Stimulated activated CD4-positive, alpha-beta T cell treated with anti-CD3 and anti-CD28 coated beads, Interleukin-4, amount 100 ng/mL, for 4 hours (primary cell): ENCODE results near the gene ATG13.
"Not testable (repeated sequence)": the region's sequence is repeated elsewhere in the genome, so short reads cannot be mapped to it uniquely, and the experiment has no call there.

Experiments
- DNase-seq, 2 experiments: peaks; one replicate each; pipeline ENCODE4 v3.0.0-alpha.2; 2020

Gene ATG13

GRCh38 chr11:46649180-46649738, 31.9 kb downstream of the ATG13 start:
- no peak for DNase-seq

- DNase-seq: no peak
These were observed 38.3 kb downstream of the ATG13 start for GRCh38 chr11:46655631-46656030.

GRCh38 chr11:46657186-46657585, 39.8 kb downstream of the ATG13 start:
- DNase-seq: no peak

DNA sequence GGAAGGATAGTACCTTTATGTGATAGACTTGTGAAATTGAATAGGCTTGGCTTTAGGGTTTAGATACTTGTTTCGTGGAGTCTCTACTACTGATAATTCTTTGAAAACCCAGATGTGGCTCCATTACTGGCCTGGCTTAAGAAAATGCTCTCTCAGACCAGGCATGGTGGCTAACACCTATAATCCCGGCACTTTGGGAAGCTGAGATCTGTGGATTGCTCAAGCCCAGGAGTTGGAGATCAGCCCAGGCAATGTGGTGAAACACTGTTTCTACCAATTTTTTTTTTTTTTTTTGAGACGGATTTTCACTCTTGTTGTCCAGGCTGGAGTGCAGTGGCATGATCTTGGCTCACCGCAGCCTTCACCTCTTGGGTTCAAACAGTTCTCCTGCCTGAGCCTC, 40.9 kb downstream of the ATG13 start:
- DNase-seq: no peak

DNA sequence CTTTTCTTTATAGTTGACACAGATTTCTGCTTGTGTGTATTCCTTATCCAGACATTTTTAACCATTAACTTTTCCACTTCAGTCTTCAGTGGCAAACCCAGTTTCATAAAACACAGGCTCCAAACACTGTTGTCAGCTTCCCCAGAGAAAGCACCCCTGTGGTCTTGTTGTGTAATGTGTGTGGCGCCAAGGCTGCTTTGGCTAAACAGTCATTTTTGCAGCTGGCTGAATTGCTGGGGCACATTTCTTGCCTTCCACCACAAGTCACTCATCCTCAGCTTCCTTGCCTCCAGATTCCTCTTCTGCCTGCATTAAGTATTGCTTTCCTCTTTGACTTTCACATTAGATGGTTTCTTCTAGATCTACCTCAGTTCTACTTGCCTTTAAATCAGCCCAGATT, 42.6 kb downstream of the ATG13 start:
- no peak for DNase-seq

DNA sequence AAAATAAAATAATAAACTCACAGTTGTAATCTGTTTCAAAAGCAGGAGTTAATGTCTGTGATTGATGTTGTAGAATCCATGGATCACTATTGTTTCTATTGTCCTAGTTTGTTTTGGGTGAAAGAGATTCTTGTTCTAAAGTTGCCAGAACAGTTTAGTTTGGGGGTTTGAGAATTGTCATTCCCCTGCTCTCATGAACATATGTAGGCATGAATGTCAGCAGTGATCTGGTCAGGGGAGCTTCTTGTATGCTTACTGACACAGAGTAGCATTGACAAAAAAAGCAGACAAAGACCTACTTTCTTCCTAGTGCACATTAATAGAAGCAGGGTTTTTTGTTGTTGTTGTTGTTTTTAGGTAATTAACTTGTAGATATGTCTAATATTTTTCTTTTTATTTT, 44.5 kb downstream of the ATG13 start:
- DNase-seq: no peak

- DNase-seq: no peak
These were observed 45.0 kb downstream of the ATG13 start for GRCh38 chr11:46662366-46662765.

DNA sequence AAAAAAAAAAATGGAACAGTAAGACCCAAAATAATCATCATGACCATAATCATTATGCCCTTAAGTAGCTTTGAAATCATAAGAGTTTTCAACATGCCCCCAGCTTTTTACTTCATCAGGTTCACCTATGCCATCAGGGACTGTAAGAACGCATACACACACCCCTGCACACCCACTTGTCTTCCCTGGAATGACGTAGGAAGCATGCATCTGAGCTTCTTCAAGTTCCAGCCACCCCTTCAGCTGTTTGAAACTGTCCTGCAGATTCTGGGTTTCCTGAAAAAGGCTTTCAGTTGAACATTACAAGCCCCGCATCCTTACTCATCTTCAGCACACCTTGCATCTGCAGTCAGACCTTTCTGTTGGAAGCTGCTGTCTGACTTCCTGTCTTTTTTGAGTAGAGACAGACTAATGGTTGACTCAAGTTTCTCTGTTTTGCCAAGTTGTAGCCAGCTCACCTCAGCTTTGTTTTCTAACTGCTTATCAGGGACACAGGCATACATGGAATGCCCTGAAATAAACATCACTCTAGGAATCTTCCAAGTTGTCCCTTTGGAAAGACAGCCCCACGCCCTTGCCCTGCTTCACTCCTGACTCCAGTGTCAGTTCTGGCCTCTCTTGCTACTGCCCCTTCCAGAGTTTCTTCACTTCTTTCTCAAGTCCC, 46.1 kb downstream of the ATG13 start:
- DNase-seq: no peak

DNA sequence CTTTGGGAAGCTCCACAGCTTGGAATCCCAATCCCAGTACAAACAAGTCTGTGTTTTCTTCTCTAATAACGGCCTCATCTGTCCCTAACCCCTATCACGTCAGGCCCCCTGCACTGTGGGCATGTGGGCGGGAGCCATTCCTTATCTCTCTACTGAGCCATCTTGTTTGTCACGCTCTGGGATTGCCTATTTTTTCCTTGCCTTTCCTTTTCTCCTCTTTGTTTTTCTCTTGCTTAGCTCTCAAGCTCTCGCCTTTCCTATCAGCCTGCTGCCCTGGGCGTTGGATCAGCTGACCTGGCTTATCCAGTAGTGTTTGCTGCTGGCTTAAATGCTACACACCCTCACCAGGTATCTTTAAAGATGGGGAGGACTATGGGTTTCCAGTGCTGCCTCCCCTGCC, 47.3 kb downstream of the ATG13 start:
- no peak for DNase-seq

DNA sequence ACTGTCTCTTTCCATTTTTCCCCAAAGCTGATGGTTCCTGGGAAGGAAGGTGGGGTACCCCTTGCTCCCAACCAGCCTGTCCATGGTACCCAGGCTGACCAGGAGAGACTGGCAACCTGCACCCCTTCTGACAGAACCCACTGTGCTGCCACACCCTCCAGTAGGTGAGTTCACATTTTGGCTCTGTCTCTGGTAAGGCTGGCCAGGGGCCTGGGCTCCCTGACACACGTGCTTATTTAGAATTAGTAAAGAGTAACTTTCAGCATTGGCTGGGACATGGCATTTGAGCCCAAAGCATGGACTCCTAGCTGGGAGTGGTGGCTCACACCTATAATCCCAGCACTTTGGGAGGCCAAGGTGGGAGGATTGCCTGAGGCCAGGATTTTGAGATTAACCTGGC, 48.0 kb downstream of the ATG13 start:
- DNase-seq: no peak

DNA sequence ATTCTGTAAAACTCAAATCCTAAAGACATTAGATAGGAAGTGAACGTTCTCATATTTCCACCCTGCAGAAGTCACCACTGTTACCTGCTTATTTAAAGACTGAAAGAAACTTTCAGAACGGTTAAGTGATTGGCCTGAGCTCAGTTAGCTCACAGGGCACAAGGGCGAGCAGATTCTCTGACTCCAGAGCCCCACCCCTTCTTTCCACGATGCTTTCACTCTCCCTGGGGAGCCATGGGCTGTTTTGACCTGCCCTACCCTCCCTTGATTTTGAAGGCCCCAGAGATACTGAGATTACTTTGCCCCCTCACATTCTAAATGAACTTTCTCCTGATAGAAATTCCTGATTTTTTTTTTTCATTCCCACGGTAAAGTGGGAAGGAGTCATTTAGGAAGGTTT, 49.2 kb downstream of the ATG13 start:
- DNase-seq: no peak

DNA sequence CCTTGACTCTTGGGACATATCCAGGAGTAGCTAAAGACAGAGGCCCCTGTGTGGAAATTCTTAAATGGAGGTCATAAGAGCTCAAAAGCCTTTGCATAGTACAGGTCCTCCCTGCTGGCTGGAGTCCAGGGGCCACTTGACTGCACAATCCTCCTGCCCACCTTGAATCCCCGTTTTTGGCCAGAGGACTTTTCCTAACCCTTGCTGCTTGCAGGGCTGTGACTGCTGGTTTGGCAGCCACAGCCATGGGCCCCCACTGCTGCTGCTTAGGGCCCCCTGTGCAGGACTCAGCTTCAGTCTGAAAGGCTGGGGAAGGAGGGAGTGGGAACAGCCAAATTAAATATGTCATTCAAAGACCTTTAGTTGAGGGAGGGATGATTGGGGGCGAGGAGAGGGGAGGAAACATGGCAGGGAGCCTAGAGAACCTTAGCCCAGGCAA, 49.7 kb downstream of the ATG13 start:
- no peak for DNase-seq

DNA sequence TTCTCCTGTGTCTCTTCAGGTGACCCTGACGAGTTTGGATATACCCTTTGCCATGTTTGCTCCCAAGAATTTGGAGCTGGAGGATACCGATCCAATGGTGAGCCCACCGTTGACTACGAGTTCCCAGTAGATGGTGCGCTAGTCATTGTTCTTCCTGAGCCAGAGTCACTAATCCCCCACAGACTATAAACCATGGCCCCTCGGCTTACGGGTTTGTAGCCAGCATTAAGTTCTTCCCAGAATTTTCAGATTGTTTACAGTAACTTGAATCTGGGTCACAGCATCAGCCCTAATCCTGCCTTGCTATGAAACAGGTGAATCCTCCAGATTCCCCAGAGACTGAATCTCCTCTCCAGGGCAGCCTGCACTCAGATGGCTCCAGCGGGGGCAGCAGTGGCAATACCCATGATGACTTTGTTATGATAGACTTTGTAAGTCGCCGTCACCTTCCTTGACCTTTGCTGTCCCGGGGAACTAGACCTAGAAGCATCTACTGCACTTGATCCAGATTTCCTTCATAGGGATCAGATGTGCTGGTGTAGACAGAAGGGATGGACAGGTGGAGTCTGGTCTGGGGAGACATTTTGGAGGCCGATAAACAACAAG, 51.2 kb downstream of the ATG13 start:
- no peak for DNase-seq

DNA sequence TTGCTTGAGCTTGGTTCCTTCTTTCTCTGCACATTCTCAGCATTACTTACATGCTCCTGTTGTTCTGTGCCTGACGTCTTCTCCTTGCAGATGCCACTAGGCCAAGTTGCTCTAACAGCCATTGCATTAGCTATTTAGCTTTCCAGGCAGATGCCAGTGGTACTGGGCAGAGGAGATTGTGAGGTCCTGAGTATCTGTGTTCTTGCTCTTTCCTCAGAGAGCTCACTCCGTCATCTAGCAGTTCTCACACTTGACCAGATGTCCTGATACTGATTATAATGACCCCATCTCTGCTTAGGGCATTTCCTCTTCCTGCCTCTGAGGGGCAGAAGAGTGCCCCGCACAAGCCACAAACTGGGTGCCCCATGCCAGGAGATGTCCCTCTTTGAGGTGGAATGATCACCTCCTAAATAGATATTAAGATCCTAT, 52.4 kb downstream of the ATG13 start:
- no peak for DNase-seq

DNA sequence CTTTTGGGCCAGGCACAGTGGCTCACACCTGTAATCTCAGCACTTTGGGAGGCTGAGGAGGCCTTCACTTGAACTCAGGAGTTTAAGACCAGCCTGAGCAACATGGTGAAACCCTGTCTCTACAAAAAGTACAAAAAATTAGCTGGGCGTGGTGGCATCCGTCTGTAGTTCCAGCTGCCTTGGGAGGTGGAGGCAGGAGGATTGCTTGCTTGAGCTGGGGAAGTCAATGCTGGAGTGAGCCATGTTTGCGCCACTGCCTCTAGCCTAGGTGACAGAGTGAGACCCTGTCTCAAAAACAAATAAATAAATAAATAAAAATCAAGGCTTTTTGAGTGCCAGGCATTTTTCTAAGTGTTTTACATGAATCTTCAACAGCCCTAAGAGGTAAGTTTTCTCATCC, 53.2 kb downstream of the ATG13 start:
- not testable (repeated sequence) for DNase-seq

- DNase-seq: no peak
These were observed 54.6 kb downstream of the ATG13 start for GRCh38 chr11:46671958-46672315.

DNA sequence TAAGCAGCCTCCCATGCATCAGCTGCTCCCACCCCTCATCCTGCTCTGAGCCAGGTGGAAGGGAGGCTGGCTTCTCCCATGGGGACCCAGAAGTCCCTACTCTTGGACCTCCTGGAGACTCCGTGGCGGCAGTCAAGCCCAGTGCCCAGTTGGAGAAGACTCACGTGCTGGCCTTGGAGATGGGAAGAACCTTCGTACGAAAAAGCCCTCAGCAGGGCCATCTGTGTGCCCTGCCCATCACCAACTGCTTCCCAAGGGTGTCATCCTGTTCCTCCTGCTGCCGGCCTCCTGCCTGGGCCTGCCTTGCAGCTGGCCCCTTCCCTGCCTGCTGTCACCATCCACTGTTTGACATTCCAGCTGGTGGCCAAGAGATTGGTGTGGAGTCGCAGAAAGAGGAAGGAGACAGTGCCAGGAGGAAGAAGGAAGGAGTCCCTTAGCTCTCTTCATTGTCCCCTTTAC, 55.1 kb downstream of the ATG13 start:
- no peak for DNase-seq

GRCh38 chr11:46673713-46674462, 56.5 kb downstream of the ATG13 start:
- no peak for DNase-seq

DNA sequence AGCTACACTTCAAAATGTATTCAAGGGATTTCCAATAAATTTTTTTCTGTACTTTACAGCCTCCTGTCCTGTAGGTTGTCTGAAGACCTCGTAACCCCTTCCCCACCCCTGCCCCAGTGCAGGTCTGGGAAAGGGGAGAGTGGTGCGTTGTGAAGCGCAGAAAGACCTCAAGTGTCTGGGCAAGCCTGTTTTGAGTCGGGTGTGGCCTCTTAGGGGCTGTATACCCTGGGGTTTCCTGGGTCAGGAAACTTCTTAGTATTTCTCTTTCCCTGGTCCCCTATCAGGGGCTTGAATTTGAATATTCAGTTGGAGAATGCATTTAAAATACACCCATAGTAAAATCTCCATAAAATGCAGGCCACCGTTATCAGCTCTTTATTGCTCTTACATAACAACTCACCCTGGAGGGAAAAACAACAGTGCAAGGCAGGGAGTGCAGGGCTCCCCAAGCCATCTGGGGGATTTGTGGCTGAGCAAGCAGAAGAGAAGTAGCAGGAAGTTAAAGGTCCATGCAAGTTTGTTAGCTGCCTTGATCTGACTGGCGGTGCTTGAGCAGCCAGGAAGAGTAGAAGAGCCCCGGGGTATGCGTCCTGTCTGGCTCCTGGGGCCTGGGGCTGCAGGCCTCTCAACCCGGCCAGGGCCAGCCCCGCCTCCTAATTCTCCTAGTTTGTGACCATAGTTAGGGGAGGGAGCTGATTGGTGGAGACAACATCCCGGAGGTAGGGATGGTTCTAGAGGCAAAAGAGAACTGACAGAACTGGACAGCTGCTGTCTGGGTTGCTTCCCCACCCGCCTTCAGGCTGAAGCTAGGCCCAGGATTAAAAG, 57.3 kb downstream of the ATG13 start:
- no peak for DNase-seq

GRCh38 chr11:46675288-46675851, 58.0 kb downstream of the ATG13 start:
- no peak for DNase-seq

DNA sequence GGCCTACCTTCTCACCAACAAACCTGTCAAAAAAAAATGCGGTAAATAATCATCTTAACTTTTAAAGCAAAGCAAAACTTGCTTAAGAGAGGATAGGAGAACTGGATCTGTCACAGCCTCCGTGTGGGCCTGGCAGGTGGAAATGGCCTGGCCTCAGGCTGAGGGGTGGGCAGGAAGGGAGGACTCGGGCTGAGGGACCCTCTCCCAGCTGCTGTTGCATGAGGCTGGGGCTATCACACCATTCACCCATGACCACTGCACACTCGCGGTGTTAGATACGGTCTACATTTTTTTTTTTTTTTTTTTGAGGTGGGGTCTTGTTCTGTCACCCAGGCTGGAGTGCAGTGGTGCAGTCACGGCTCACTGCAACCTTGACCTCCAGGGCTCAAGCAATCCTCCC, 58.6 kb downstream of the ATG13 start:
- DNase-seq: no peak

DNA sequence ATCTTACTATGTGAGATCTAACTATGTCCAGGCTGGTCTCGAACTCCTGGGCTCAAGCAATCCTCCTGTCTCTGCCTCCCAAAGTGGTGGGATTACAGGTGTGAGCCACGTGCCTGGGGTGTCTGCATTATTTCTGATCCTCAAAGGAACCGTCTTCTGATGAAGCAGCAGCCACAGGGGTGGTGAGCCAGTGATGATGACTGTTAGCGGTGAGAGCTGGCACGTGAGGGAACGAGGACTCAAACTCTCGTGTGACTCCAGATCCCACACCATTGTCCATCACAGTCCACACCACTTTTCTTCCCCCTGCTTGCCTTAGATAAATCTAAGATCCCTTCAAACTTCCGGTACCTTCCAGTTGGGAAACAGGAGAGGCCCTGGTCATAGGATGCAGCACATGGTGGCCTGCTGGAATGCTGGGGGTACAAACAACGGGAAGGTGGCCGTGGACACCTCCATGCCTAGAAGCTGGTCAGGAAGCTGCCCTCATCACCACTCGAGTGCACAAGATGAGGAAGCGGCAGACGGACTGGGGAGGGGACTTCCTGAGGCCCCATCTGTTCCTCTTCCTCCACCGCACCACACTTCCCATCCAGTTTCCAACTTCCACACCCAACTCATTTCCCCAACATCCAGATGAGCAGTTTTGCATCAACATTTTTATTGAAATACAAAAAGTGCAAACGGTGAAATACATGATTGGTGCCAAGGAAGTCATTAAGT, 59.2 kb downstream of the ATG13 start:
- DNase-seq: no peak
